ENCODE data around the gene ITGA11. TPM values are rescaled to one million over a fixed set of nuclear protein-coding genes. Genes with fewer than 3 reads are reported as not detected.
A peak's percentile ranks its signal among the peaks of the same experiment; 100 is the strongest.

Gene ITGA11
- total RNA-seq, 4 donors from 2014 or later: 3.3 to 15.8 (median 8.6) TPM

DNA sequence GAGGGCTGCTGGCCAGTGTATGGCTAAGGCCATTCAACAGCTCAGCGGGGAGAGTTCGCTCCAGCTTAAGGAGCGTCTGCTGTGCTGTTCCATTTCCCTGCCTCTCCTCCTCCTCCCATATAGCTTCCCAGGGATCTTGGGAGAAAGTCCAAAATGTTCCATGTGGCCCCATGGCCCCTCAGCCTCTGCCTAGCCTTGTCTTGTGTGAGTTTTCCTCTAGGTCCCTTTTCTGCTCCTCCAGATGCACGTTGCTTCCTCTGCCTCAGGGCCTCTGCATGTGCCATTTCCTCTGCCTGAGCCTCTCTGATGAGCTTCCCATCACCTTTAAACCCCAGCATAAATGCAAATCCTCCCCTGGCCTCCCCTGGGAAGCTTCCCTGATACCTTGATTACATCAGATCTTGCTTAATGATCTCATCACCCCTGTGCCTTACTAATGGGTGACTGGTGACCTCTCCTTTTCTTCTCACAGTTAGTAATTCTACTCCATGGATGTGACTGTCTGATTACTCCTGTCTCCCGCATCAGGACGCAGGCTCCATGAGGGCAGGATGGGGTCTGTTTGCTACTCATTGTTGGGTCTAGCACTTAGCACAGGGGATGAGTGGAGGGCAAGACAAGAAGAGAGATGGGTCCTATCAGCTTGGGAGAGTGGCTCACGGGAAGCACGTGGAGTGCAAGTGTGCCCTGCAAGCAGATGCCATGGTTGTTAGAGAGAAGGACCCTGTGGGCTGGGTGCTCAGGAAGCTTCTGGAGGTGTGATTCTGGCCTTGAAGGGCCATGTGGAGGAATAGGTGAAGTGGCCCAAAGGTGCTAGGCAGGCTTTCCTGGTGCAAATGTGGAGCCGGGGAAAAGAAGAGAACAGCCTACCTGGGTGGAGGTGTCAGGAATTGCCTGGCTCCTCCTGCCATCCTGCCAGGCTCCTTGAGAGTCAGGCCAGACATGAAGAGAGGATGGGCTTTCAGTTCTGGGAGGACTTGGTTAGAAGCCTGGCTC lies 23.8 kb downstream of the ITGA11 start:
- no peak for TF ChIP-seq POLR2AphosphoS5 (IDR thresholded peaks at IDR 0.05)
- TF ChIP-seq POLR2A (IDR thresholded peaks at IDR 0.05; ENCODE audit: low read depth): no peak
- TF ChIP-seq, protein P1, sequence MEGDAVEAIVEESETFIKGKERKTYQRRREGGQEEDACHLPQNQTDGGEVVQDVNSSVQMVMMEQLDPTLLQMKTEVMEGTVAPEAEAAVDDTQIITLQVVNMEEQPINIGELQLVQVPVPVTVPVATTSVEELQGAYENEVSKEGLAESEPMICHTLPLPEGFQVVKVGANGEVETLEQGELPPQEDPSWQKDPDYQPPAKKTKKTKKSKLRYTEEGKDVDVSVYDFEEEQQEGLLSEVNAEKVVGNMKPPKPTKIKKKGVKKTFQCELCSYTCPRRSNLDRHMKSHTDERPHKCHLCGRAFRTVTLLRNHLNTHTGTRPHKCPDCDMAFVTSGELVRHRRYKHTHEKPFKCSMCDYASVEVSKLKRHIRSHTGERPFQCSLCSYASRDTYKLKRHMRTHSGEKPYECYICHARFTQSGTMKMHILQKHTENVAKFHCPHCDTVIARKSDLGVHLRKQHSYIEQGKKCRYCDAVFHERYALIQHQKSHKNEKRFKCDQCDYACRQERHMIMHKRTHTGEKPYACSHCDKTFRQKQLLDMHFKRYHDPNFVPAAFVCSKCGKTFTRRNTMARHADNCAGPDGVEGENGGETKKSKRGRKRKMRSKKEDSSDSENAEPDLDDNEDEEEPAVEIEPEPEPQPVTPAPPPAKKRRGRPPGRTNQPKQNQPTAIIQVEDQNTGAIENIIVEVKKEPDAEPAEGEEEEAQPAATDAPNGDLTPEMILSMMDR (IDR thresholded peaks at IDR 0.05): no peak
- no peak for TF ChIP-seq EP300 (IDR thresholded peaks at IDR 0.05)
- H3K27ac ChIP-seq (replicated peaks in 1 of 4): peak overlapping the region in 1 of 4 donors; percentile 44
- H3K4me1 ChIP-seq: no peaks in the 10 kb centered on the region
- H3K36me3 ChIP-seq: no peaks in the 10 kb centered on the region
- intact Hi-C loops (cut with DNase I): no loop called here
- H3K4me3 ChIP-seq: no peak overlapping the region
- DNase-seq (ENCODE audit: extremely low spot score): peak; percentile 89
- 93% methylated on average over 9 of the region's 9 CpGs for WGBS
- no peaks in the 10 kb centered on the region for H3K27me3 ChIP-seq
- H3K9me3 ChIP-seq: peaks cover 0 to 5% (median 0%) of the 10 kb centered on the region in 4 donors

DNA sequence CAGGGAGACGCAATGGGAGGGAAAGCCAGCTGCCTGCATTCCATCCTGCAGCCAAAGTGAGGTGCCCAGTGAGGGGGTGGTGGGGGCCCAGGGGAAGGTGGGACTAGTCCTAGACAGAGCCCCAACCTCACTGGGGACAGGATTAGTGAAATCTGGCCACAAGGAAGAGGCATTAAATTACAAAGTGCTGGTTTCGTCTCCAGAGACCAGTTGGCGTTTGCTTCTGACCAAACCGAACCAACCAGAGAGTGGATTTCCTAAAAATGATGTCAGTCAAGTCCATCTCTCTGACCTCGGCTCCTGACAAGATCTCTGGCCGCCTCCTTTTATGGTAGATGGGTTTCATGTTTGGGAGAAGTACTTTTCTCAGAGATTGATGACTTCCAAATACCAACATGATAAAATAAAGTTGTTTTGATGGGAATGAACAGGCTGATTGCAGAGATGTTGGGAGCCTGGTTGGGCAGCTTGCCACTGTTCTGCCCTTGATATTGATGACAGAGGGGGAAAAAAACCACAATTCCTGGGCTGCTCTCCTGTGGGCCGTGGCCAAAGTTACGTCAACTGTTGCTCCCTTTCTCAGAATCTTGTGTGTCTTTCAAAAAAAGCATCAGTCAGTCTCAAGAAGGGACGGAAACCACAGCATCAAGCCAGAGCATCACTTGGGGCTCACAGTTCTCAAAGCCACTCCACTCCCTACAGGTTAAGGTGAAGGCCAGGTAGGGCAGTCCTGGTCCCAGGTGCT lies 24.6 kb downstream of the ITGA11 start:
- H3K4me3 ChIP-seq: no peak overlapping the region
- intact Hi-C loops (cut with DNase I): no loop called here
- no peaks in the 10 kb centered on the region for H3K36me3 ChIP-seq
- no peaks in the 10 kb centered on the region for H3K27me3 ChIP-seq
- no peaks in the 10 kb centered on the region for H3K4me1 ChIP-seq
- TF ChIP-seq POLR2A (IDR thresholded peaks at IDR 0.05; ENCODE audit: low read depth): no peak
- TF ChIP-seq POLR2AphosphoS5 (IDR thresholded peaks at IDR 0.05): no peak
- TF ChIP-seq, protein P1 (IDR thresholded peaks at IDR 0.05): no peak
- TF ChIP-seq EP300 (IDR thresholded peaks at IDR 0.05): no peak
- H3K9me3 ChIP-seq: peaks cover 0 to 11% (median 0%) of the 10 kb centered on the region in 4 donors
- peak overlapping the region in 1 of 4 donors; percentile 44 for H3K27ac ChIP-seq (replicated peaks in 1 of 4)
- WGBS: 52% methylated on average over 8 of the region's 9 CpGs
- DNase-seq (ENCODE audit: extremely low spot score): peak; percentile 87

DNA sequence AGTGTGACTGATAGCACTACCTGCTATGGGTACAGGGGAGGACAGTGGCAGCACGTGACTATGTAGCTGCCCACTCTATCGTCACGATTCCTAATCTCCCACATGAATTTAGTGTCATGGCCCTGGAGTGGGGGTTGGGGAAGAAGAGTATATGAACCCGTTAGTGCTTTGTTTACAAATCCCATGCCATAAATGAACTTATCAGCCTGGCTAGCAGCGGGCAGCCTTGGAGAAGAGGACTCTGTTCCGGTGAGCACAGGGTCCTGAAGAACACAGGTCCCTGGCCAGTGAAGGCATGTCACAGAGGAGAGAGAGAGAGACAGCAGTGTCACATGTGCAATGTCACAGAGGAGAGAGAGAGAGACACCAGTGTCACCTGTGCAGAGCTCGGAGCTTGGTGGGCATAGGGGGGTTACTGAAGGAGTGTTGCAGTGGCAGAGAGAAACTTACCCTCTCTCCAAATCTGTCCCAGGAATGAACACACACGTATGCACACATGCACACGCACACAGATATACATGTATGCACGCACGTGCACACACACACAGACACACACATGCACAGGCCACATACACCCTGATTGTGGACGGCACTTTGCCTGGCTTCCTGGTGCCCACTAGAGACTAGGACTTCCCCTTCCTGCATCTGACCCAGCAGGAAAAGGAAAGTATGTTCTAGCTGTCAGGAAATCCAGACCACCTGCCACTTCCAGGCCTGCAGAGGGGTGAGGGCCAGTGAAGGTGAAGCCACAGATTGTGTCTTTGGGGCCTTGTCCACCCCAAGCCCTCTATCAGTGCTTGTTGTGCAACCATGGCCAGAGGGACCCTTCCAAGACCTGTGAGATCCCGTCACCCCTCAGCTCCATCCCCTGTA lies 26.3 kb downstream of the ITGA11 start:
- TF ChIP-seq POLR2AphosphoS5 (IDR thresholded peaks at IDR 0.05) (no peak), POLR2A (IDR thresholded peaks at IDR 0.05; ENCODE audit: low read depth) (no peak), EP300 (IDR thresholded peaks at IDR 0.05) (no peak)
- TF ChIP-seq, protein P1 (IDR thresholded peaks at IDR 0.05): no peak
- intact Hi-C loops (cut with DNase I): no loop called here

DNA sequence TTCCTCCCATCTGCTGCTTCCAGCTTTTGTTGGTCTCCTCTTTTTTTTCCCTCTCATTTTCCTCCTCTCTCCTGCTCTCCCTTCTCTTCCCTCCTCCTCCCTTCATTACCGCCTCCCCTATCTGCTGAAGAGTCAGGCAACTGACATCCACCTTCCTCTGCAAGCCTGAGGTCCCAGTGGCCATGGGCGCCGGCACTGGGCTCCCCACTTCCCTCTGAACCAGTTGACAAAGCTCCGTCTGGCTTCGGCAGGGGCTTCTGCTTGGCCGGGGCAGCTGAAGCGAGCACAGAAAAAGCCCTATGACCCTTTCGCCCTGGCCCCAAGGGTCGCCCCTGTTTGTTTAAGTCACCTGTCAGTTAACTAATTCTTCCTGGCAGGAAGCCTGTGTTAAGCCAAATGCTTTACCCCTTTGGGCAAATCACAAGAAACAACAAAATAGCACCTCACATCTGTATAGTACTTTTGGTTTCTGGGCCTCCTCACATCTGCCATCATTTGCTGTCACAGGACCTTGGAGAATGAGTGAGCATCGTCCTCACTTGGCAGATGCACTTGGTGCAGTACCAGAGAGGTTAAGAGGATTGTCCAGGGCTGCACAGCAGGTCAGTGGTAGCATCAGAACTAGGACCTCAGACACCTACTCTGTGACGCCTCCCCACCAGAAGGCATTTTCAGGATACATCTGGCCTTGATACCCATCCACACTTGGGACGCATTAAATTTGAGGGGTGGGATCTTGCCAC lies 27.7 kb downstream of the ITGA11 start:
- DNase-seq (ENCODE audit: extremely low spot score): peak; percentile 78
- Histone ChIP-seq H3K4me1 (no peaks in the 10 kb centered on the region), H3K4me3 (no peak overlapping the region), H3K27ac (replicated peaks in 1 of 4) (no peak overlapping the region), H3K27me3 (no peaks in the 10 kb centered on the region), H3K36me3 (no peaks in the 10 kb centered on the region), H3K9me3 (peaks cover 0 to 11% (median 0%) of the 10 kb centered on the region in 4 donors)
- intact Hi-C loops (cut with DNase I): no loop called here
- TF ChIP-seq POLR2AphosphoS5 (IDR thresholded peaks at IDR 0.05) (no peak), EP300 (IDR thresholded peaks at IDR 0.05) (no peak), POLR2A (IDR thresholded peaks at IDR 0.05; ENCODE audit: low read depth) (no peak)
- TF ChIP-seq, protein P1 (IDR thresholded peaks at IDR 0.05): no peak
- WGBS: 67% methylated on average over 12 of the region's 12 CpGs

More for the DNA sequence above, 26.3 kb downstream of the ITGA11 start:
- WGBS: 84% methylated on average over 13 of the region's 13 CpGs
- H3K27ac ChIP-seq (replicated peaks in 1 of 4): no peak overlapping the region
- H3K9me3 ChIP-seq: peaks cover 0 to 11% (median 0%) of the 10 kb centered on the region in 4 donors
- no peaks in the 10 kb centered on the region for H3K36me3 ChIP-seq
- no peaks in the 10 kb centered on the region for H3K4me1 ChIP-seq
- peak; percentile 88 for DNase-seq (ENCODE audit: extremely low spot score)
- H3K27me3 ChIP-seq: no peaks in the 10 kb centered on the region
- H3K4me3 ChIP-seq: no peak overlapping the region
